ENCODE measurements around the gene SLC36A3.

The SLC36A3 gene

DNA sequence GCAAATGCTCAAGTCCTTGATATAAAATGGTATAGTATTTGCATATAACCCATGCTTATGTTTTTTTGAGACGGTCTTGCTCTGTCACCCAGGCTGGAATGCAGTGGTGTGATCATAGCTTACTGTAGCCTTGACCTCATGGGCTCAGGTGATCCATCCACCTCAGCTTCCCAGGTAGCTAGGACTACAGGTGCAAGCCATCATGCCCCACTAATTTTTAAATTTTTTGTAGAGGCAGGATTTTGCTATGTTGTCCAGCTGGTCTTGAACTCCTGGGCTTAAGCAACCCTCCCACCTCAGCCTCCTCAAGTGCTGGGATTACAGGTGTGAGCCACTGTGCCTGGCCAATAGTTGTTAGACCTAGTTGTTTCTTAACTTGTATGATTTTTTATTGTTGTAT, 17.3 kb downstream of the SLC36A3 start:
- no peak for DNase-seq (ENCODE audit: low spot score)
- TF ChIP-seq CTCF (IDR thresholded peaks at IDR 0.05; ENCODE audit: extremely low read depth, missing control alignments), result no peak

GRCh38 chr5:151285683-151286082, 17.9 kb downstream of the SLC36A3 start:
- TF ChIP-seq CTCF (IDR thresholded peaks at IDR 0.05; ENCODE audit: extremely low read depth, missing control alignments), result no peak
- DNase-seq (ENCODE audit: low spot score), result no peak

DNA sequence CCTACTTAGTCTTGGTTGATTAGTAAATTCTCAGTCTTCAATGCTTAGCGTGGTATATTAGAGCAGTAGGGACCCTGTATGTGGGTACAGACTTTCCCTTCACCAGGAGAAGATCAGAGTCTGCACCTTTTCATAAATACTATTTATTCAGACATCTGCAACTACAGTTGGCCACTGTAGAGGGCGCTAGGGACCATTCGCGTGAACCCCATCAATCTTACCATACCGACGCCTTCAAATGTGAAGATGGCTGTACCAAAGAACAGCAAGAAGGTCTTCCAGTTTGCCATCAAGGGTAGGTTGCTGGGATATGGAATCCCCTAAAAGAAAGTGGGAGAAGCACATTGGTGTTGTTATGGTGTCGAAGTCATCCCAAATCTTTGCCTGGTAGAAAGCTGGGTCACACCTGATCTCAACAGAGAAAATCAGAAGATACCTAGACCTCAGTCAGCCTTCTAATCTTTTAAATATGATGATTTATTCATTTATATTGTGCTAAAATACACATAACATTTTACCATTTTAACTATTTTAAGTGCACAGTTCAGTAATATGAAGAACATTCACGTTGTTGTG, 19.1 kb downstream of the SLC36A3 start:
- no peak for DNase-seq (ENCODE audit: low spot score)
- TF ChIP-seq CTCF (IDR thresholded peaks at IDR 0.05; ENCODE audit: extremely low read depth, missing control alignments), result peak; percentile 33

- no peak for TF ChIP-seq CTCF (IDR thresholded peaks at IDR 0.05; ENCODE audit: extremely low read depth, missing control alignments)
- no peak for DNase-seq (ENCODE audit: low spot score)
These were observed 20.3 kb downstream of the SLC36A3 start for GRCh38 chr5:151283120-151283825.

DNA sequence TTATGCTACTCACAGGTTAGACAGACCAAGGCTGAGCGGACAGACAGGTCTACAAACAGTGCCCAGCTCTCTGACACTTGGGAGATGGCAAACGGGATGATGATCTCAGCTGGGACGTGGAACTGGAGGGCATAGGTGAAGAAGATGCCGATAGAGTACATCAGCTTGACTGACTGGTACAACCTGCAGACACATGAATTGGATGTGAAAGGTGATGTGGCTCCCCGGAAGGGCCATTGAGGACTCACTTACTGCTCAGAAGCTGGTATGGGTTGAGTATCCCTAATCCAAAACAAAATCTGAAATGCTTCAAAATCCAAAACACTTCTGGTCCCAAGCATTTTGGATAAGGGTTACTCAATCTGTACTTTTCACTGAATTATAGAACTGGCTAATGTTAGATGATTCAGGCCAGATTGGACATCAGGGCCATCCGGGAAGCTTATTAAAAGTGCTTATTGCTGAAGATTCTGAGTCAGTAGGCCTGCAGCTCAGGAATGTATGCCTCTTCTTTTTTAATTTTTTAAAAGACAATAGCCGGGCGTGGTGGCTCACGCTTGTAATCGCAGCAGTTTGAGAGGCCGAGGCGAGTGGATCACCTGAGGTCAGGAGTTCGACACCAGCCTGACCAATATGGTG, 22.4 kb downstream of the SLC36A3 start:
- TF ChIP-seq CTCF (IDR thresholded peaks at IDR 0.05; ENCODE audit: extremely low read depth, missing control alignments), result no peak
- DNase-seq (ENCODE audit: low spot score), result no peak

GRCh38 chr5:151280443-151280842, 23.1 kb downstream of the SLC36A3 start:
- DNase-seq (ENCODE audit: low spot score), result no peak
- no peak for TF ChIP-seq CTCF (IDR thresholded peaks at IDR 0.05; ENCODE audit: extremely low read depth, missing control alignments)

- no peak for DNase-seq (ENCODE audit: low spot score)
These were observed 24.7 kb downstream of the SLC36A3 start for GRCh38 chr5:151278845-151279244.

More at GRCh38 chr5:151278845-151279244, 24.7 kb downstream of the SLC36A3 start:
- TF ChIP-seq CTCF (IDR thresholded peaks at IDR 0.05; ENCODE audit: extremely low read depth, missing control alignments), result no peak
